ENCODE measurements around the gene C9orf78. TPM values are rescaled to one million over a fixed set of nuclear protein-coding genes. Genes with fewer than 3 reads are reported as not detected.
A peak's percentile ranks its signal among the peaks of the same experiment; 100 is the strongest.

C9orf78 gene
- total and polyA plus RNA-seq, 4 donors = 31.1 to 84.2 (median 50.9) TPM

DNA sequence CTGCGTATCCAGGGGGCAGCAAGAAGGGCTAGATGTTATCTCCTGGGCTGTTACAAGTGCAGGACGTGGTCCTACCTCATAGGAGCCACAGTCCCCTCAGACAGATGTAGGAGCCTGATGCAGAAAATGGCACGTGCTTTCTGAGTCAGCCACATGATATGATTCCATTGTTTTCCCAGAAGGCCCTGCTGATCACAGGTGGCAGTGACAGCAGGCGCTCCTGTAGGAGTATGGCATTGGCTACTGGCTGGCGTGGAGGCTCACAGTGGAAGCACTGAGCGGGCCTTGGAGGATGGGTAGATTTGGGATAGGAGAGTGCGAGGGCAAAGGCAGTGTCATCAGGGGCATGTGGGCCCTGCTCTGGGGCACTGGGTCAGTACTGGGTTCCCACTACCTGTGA, 22.1 kb upstream of the C9orf78 start (continued):
- TF ChIP-seq ZBTB33 (IDR thresholded peaks at IDR 0.05) (no peak), NR2F2 (IDR thresholded peaks at IDR 0.05) (no peak)

GRCh38 chr9:129854588-129855110, 19.6 kb upstream of the C9orf78 start:
- Histone ChIP-seq H3K27me3 (ENCODE audit: control insufficient read depth in 4 of 4, insufficient read depth in 4 of 4, low read length in 3 of 4) (no peaks in the 10 kb centered on the region), H3K9ac (ENCODE audit: low read depth in 1 of 2, low read length in 2 of 2) (no peak overlapping the region), H3K9me3 (ENCODE audit: control insufficient read depth in 4 of 4, low read length in 3 of 4) (no peaks in the 10 kb centered on the region), H3K36me3 (ENCODE audit: control insufficient read depth in 4 of 4, insufficient read depth in 3 of 4, low read depth in 1 of 4, low read length in 3 of 4) (peaks cover 12 to 67% (median 32%) of the 10 kb centered on the region in 4 donors), H3K4me3 (ENCODE audit: low read depth in 1 of 3, low read length in 3 of 3) (no peak overlapping the region), H3K27ac (ENCODE audit: low read depth in 1 of 2, low read length in 2 of 2) (no peak overlapping the region), H3K4me1 (ENCODE audit: control insufficient read depth in 4 of 4, insufficient read depth in 4 of 4, low read length in 3 of 4) (no peaks in the 10 kb centered on the region)
- DNase-seq (ENCODE audit: low spot score) = no peak
- TF ChIP-seq HNF4A (conservative IDR thresholded peaks at IDR 0.05) (no peak), TAF1 (conservative IDR thresholded peaks at IDR 0.05) (no peak), ZBTB33 (IDR thresholded peaks at IDR 0.05) (no peak), JUND (IDR thresholded peaks at IDR 0.05) (no peak), RXRA (IDR thresholded peaks at IDR 0.05) (no peak), RAD21 (IDR thresholded peaks at IDR 0.05) (no peak), NR2F2 (IDR thresholded peaks at IDR 0.05) (no peak), HNF4G (IDR thresholded peaks at IDR 0.05) (no peak), SP1 (IDR thresholded peaks at IDR 0.05) (no peak), EGR1 (IDR thresholded peaks at IDR 0.05; ENCODE audit: low read depth in 2 of 2) (no peak), MAX (IDR thresholded peaks at IDR 0.05) (no peak)
- TF ChIP-seq, protein P1, sequence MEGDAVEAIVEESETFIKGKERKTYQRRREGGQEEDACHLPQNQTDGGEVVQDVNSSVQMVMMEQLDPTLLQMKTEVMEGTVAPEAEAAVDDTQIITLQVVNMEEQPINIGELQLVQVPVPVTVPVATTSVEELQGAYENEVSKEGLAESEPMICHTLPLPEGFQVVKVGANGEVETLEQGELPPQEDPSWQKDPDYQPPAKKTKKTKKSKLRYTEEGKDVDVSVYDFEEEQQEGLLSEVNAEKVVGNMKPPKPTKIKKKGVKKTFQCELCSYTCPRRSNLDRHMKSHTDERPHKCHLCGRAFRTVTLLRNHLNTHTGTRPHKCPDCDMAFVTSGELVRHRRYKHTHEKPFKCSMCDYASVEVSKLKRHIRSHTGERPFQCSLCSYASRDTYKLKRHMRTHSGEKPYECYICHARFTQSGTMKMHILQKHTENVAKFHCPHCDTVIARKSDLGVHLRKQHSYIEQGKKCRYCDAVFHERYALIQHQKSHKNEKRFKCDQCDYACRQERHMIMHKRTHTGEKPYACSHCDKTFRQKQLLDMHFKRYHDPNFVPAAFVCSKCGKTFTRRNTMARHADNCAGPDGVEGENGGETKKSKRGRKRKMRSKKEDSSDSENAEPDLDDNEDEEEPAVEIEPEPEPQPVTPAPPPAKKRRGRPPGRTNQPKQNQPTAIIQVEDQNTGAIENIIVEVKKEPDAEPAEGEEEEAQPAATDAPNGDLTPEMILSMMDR (IDR thresholded peaks at IDR 0.05; ENCODE audit: low read depth, low read length, missing input control) = no peak
- WGBS = 89% methylated on average over 4 of the region's 4 CpGs

DNA sequence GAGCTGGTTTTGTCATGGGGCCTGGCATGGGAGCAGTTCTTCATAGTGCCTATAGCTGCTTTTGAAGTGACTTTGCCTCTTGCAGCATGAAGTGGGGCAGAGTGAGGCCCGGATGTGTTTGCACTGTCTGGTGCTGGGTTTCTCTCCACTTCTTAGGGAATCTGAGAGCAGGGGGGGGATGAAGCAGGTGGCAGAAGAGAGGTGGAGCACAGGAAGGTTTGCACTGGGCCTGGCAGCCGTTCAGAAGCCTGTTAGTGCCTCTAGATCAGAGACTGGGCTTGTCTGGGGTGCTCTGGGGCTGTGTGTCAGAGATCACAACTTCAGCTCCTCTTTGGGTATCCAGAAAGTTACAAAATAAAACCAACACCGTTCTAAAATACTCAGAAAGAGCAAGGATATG, 18.5 kb upstream of the C9orf78 start:
- no peaks in the 10 kb centered on the region for H3K4me1 ChIP-seq (ENCODE audit: control insufficient read depth in 4 of 4, insufficient read depth in 4 of 4, low read length in 3 of 4)
- TF ChIP-seq GABPA (IDR thresholded peaks at IDR 0.05 in 1 of 2, conservative IDR thresholded peaks at IDR 0.05 in 1 of 2) (no peak), FOXA1 (IDR thresholded peaks at IDR 0.05) (no peak), SP1 (IDR thresholded peaks at IDR 0.05) (no peak), HNF4A (conservative IDR thresholded peaks at IDR 0.05) (no peak), YY1 (IDR thresholded peaks at IDR 0.05) (no peak), HNF4G (IDR thresholded peaks at IDR 0.05) (no peak), RAD21 (IDR thresholded peaks at IDR 0.05) (no peak), ZBTB33 (IDR thresholded peaks at IDR 0.05) (no peak)
- TF ChIP-seq, protein P2, sequence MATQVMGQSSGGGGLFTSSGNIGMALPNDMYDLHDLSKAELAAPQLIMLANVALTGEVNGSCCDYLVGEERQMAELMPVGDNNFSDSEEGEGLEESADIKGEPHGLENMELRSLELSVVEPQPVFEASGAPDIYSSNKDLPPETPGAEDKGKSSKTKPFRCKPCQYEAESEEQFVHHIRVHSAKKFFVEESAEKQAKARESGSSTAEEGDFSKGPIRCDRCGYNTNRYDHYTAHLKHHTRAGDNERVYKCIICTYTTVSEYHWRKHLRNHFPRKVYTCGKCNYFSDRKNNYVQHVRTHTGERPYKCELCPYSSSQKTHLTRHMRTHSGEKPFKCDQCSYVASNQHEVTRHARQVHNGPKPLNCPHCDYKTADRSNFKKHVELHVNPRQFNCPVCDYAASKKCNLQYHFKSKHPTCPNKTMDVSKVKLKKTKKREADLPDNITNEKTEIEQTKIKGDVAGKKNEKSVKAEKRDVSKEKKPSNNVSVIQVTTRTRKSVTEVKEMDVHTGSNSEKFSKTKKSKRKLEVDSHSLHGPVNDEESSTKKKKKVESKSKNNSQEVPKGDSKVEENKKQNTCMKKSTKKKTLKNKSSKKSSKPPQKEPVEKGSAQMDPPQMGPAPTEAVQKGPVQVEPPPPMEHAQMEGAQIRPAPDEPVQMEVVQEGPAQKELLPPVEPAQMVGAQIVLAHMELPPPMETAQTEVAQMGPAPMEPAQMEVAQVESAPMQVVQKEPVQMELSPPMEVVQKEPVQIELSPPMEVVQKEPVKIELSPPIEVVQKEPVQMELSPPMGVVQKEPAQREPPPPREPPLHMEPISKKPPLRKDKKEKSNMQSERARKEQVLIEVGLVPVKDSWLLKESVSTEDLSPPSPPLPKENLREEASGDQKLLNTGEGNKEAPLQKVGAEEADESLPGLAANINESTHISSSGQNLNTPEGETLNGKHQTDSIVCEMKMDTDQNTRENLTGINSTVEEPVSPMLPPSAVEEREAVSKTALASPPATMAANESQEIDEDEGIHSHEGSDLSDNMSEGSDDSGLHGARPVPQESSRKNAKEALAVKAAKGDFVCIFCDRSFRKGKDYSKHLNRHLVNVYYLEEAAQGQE (IDR thresholded peaks at IDR 0.05) = no peak

More for the DNA sequence above, 18.5 kb upstream of the C9orf78 start:
- Histone ChIP-seq H3K27me3 (ENCODE audit: control insufficient read depth in 4 of 4, insufficient read depth in 4 of 4, low read length in 3 of 4) (no peaks in the 10 kb centered on the region), H3K27ac (ENCODE audit: low read depth in 1 of 2, low read length in 2 of 2) (no peak overlapping the region), H3K4me3 (ENCODE audit: low read depth in 1 of 3, low read length in 3 of 3) (no peak overlapping the region), H3K9me3 (ENCODE audit: control insufficient read depth in 4 of 4, low read length in 3 of 4) (no peaks in the 10 kb centered on the region), H3K9ac (ENCODE audit: low read depth in 1 of 2, low read length in 2 of 2) (no peak overlapping the region), H3K36me3 (ENCODE audit: control insufficient read depth in 4 of 4, insufficient read depth in 3 of 4, low read depth in 1 of 4, low read length in 3 of 4) (peaks cover 9 to 63% (median 29%) of the 10 kb centered on the region in 4 donors)
- WGBS = 58% methylated on average over 3 of the region's 3 CpGs
- peak; percentile 20 for DNase-seq (ENCODE audit: low spot score)

Measured in liver (tissue), 9 donors.